Nephron (organoid): ENCODE data around the gene METTL13.
A peak's percentile ranks its signal among the peaks of the same experiment; 100 is the strongest.

Experiments used
- H3K27ac Mint-ChIP-seq, 3 experiments: 2 replicates each; pipeline ENCODE4 v1.8.0; 2020; ENCODE audit warnings: mixed read lengths in 3 of 3, mild to moderate bottlenecking in 2 of 3, moderate library complexity in 1 of 3
- H3K27me3 Mint-ChIP-seq: 2 replicates; pipeline ENCODE4 v1.8.0; 2021; ENCODE audit warnings: low read depth, mild to moderate bottlenecking, moderate library complexity, mixed read lengths
- H3K36me3 Mint-ChIP-seq: 2 replicates; pipeline ENCODE4 v1.8.0; 2020; ENCODE audit warnings: low read depth, mixed read lengths
- H3K4me1 Mint-ChIP-seq: 2 replicates; pipeline ENCODE4 v1.8.0; 2020; ENCODE audit warnings: mixed read lengths
- H3K4me3 Mint-ChIP-seq, 3 experiments: 2 replicates each; pipeline ENCODE4 v1.8.0; 2020; ENCODE audit warnings: mild to moderate bottlenecking in 3 of 3, mixed read lengths in 3 of 3, moderate library complexity in 2 of 3
- H3K9me3 Mint-ChIP-seq: 2 replicates; pipeline ENCODE4 v1.8.0; 2020; ENCODE audit warnings: mixed read lengths
- TF ChIP-seq, protein P1 (sequence below), 3 experiments: fragments of 200-600 bp; sonication (generic); IDR thresholded peaks; one replicate each; pipeline ENCODE4 v1.5.0; 2021; ENCODE audit warnings: antibody characterized with exemption in 3 of 3; ENCODE audit not compliant: unreplicated experiment in 3 of 3

The METTL13 gene

GRCh38 chr1:171781176-171781875, at the start of gene METTL13:
Gene METTL13 (plus strand): TSS chr1:171781660. CDS start chr1:171781968, 308 bp downstream.
- Mint-ChIP-seq H3K27me3 (no peaks in the 10 kb centered on the region), H3K36me3 (peaks cover 21% of the 10 kb centered on the region), H3K27ac (peak within 1 kb of the TSS; percentile 79 to 94 (median 94)), H3K4me1 (peaks cover 32% of the 10 kb centered on the region), H3K4me3 (peak within 1 kb of the TSS; percentile 92 to 95 (median 94)), H3K9me3 (no peaks in the 10 kb centered on the region)
- TF ChIP-seq, protein P1, sequence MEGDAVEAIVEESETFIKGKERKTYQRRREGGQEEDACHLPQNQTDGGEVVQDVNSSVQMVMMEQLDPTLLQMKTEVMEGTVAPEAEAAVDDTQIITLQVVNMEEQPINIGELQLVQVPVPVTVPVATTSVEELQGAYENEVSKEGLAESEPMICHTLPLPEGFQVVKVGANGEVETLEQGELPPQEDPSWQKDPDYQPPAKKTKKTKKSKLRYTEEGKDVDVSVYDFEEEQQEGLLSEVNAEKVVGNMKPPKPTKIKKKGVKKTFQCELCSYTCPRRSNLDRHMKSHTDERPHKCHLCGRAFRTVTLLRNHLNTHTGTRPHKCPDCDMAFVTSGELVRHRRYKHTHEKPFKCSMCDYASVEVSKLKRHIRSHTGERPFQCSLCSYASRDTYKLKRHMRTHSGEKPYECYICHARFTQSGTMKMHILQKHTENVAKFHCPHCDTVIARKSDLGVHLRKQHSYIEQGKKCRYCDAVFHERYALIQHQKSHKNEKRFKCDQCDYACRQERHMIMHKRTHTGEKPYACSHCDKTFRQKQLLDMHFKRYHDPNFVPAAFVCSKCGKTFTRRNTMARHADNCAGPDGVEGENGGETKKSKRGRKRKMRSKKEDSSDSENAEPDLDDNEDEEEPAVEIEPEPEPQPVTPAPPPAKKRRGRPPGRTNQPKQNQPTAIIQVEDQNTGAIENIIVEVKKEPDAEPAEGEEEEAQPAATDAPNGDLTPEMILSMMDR (IDR thresholded peaks at IDR 0.05; ENCODE audit: unreplicated experiment in 3 of 3) = no peak

- Mint-ChIP-seq H3K9me3 (no peaks in the 10 kb centered on the region), H3K4me3 (no peak overlapping the region)
- TF ChIP-seq, protein P1 (IDR thresholded peaks at IDR 0.05; ENCODE audit: unreplicated experiment in 3 of 3) = no peak
Observed at GRCh38 chr1:171736196-171736595, 45.3 kb upstream of the METTL13 start.

GRCh38 chr1:171738911-171739310, 42.5 kb upstream of the METTL13 start:
- Mint-ChIP-seq H3K27ac (no peak overlapping the region), H3K4me3 (peak overlapping the region in 2 of 3 experiments; percentile 8 to 45), H3K36me3 (peaks cover 17% of the 10 kb centered on the region), H3K9me3 (no peaks in the 10 kb centered on the region), H3K4me1 (peaks cover 22% of the 10 kb centered on the region), H3K27me3 (no peaks in the 10 kb centered on the region)
- TF ChIP-seq, protein P1 (IDR thresholded peaks at IDR 0.05; ENCODE audit: unreplicated experiment in 3 of 3) = no peak

More at GRCh38 chr1:171736196-171736595, 45.3 kb upstream of the METTL13 start:
- no peaks in the 10 kb centered on the region for H3K27me3 Mint-ChIP-seq
- no peak overlapping the region for H3K27ac Mint-ChIP-seq
- peaks cover 4% of the 10 kb centered on the region for H3K4me1 Mint-ChIP-seq
- H3K36me3 Mint-ChIP-seq = peaks cover 22% of the 10 kb centered on the region

DNA sequence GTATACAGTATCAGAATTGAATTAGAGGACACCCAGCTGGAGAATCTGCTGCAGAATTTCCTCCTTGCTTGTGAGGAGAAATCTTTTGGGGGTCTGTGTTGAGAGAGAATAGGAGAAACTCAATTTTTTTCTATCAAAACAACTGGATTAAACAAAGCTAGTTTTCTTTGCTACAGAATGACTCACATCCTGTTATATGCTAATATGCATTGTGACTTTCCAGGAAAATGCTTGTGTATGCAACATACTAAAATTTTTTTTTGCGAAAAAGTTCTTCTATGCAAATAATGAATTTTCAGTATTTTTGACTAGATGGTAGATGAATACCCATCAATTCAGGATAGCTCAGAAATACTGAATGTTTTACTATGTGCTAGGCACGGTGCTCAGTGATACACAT, 41.8 kb upstream of the METTL13 start:
- peaks cover 28% of the 10 kb centered on the region for H3K4me1 Mint-ChIP-seq
- TF ChIP-seq, protein P1 (IDR thresholded peaks at IDR 0.05; ENCODE audit: unreplicated experiment in 3 of 3) = no peak
- H3K4me3 Mint-ChIP-seq = peak overlapping the region; percentile 100
- H3K9me3 Mint-ChIP-seq = no peaks in the 10 kb centered on the region
- H3K27me3 Mint-ChIP-seq = no peaks in the 10 kb centered on the region
- peak overlapping the region in 1 of 3 experiments; percentile 30 for H3K27ac Mint-ChIP-seq
- peaks cover 17% of the 10 kb centered on the region for H3K36me3 Mint-ChIP-seq

GRCh38 chr1:171740356-171740863, 41.0 kb upstream of the METTL13 start:
- H3K27ac Mint-ChIP-seq = peak overlapping the region in 2 of 3 experiments; percentile 100
- no peaks in the 10 kb centered on the region for H3K27me3 Mint-ChIP-seq
- no peaks in the 10 kb centered on the region for H3K9me3 Mint-ChIP-seq

More at GRCh38 chr1:171740356-171740863, 41.0 kb upstream of the METTL13 start:
- Mint-ChIP-seq H3K4me3 (peak overlapping the region; percentile 100), H3K36me3 (peaks cover 15% of the 10 kb centered on the region), H3K4me1 (peaks cover 28% of the 10 kb centered on the region)
- TF ChIP-seq, protein P1 (IDR thresholded peaks at IDR 0.05; ENCODE audit: unreplicated experiment in 3 of 3) = no peak
